NCI-H2171 (cell line): Measurements from ENCODE around the gene KRTAP11-1.
A peak's percentile ranks its signal among the peaks of the same experiment; 100 is the strongest.

Experiments used
- DNase-seq: peaks from one replicate; lab custom pipeline; 2025; lab: John Stamatoyannopoulos, UW

KRTAP11-1 gene, protein sequence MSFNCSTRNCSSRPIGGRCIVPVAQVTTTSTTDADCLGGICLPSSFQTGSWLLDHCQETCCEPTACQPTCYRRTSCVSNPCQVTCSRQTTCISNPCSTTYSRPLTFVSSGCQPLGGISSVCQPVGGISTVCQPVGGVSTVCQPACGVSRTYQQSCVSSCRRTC

DNA sequence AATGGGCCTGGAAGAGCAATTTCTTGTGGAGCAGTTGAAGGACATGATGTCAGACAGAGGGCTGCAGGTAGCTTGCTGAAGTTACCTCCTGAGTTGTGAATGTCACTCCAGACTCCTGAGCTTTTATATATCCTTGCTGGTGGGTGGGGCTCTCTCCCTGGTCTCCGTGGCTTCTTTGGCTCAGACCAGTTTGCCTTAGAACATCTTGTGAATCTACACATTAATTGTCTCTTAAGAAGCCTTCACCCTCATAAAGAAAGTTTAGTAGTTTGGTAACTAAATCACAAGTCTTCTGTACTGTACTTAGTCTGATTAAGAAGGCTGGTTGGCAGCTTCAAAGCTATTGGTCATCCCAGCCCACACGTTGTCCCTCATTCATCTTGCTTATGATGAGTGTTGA, at the start of gene KRTAP11-1:
TSS of gene KRTAP11-1 (minus strand) at position 101 of the 400 bp plus-strand sequence. CDS start at position 45, 56 bp downstream.
- no peak for DNase-seq

DNA sequence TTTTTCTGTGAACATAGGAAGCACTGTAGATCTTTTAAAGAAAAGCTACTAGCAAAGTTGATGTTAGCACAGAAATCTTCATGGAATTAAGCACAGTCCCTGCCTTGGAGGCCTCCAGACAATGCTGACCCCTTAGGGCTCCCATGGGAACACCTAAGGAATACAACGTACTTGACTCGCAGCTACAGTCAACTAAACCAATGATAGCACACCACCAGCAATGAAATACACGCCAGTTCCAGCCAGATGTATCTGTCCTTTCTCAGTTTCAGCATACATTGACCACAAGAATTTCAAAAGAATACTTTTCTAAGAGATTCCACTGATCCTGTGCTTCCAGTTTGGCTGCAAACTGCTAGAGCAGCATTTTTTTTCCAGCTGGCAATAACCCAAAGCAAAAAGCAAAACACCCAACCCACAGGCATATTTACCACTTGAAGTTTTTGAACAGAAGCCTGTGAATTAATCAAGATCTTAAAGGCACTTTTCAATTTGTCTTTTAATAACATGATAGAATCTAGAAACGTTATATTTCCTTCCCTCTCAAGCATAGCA, 42.8 kb upstream of the KRTAP11-1 start:
- DNase-seq, result no peak

DNA sequence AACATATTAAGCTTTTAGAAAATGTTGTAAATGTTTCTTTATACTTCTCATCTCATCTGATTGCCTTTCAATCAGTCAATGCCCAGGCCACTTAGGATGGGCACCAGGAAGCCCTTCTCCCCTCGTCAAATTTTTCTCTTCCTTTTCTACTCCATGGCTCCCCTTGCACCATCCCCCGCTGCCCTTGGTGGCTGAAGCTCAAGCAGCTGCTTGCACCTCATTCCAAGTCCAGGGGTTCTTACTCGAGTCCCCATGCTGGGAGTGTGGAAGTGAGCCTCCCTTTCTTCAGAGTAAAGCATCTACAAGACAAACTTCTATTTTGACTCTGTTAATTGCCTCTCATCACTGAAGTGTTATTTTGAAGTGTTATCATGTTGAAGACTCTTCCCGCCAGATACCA, 39.7 kb upstream of the KRTAP11-1 start:
- DNase-seq, result no peak

DNA sequence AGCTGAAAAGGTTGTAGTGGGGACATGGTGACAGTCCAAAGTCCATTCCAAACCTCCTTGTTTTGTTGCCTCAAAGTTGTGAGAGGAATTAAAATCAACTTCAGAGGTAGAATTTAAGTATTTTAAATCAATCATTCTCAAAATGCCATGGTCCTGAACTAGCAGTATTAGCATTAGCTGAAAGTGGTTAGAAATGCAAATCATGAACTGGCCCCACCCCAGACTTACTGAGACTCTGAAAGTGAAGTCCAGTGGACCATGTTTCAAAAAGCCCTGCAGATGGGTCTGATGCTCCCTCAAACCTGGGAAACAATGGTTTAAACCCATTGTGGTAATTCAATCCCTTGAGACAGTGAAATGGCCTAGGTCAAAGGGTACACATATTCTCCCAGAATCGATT, 36.2 kb upstream of the KRTAP11-1 start:
- no peak for DNase-seq

DNA sequence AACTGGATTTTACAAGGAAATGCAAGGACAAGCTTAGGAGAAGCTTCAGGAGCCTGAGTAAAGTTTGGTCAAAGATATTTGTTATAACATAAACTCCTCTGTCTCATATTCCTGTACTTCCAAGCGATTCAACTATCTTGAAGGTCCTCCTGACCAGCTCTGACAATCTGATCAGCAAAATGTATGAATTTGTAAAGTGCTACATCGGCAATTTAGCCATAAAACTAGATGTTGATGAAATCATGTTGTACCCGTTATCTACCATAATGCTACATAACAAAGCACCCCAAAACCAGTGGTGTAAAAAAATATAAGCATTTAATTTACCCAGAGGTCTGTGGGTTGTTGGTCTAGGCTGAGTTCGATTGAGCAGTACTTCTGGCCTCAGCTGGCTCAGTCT, 19.5 kb upstream of the KRTAP11-1 start:
- no peak for DNase-seq

DNA sequence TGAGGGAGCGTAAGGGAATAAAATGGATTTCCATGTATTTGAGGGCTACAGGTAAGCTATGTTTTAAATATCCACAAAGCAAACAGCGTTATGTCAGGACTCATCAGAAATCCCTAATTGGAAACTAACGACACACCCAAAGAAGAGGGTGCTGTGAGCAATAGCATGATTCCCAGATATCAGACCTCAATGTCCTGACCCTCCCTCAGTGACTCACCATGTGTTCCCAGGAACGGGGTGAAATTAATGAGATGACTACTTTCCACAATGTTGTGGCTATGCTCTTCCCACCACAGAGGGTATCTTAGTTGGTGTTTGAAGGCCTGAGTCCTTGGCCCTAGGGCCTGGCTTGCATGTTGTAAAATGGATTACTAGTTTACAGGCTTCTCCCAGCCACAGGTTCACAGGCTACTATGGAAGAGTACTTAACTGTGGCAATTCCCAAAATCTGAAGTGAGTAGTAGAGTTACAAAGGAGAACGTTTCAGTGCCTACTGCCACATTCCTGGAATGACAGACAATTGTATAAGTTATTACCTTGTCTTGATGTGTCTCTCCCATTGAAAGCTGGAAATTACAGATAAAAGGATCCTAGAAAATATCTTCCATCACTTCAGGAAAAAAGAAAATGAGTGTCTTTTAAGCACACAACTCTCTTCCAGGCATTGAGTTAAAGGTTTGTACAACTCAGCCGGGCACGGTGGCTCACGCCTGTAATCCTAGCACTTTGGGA, 1.7 kb upstream of the KRTAP11-1 start:
- no peak for DNase-seq

DNA sequence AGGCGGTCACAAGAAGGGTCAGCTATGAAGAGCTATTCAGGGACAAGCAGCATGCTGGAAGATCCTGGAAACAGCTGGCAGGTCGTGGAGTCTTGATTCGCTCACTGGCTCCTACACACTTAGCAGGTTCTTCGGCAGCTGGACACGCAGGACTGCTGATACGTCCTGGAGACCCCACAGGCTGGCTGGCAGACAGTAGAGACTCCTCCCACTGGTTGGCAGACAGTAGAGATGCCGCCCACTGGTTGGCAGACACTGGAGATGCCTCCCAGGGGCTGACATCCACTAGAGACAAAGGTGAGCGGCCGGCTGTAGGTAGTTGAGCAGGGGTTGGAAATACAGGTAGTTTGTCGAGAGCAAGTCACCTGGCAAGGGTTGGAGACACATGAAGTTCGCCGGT, 466 bp downstream of the KRTAP11-1 start:
- no peak for DNase-seq

DNA sequence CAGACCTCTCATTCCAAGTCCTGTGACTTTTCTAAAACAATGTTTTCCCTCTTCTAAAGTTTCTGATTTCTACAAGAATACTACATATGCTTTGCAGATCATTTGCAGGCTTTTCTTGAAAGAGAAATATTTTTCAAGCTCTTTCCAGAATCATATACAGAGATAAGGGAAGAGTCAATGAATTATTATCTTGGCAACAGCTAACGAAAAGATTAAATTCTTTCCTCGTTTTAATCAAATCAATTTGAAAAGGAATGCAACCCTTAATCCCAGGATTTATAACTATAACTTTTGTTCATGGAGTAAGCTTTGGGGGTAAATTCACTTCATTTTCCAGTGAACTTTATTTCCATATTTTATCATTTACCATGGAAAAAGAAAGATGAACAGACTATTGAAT, 6.9 kb downstream of the KRTAP11-1 start:
- no peak for DNase-seq

DNA sequence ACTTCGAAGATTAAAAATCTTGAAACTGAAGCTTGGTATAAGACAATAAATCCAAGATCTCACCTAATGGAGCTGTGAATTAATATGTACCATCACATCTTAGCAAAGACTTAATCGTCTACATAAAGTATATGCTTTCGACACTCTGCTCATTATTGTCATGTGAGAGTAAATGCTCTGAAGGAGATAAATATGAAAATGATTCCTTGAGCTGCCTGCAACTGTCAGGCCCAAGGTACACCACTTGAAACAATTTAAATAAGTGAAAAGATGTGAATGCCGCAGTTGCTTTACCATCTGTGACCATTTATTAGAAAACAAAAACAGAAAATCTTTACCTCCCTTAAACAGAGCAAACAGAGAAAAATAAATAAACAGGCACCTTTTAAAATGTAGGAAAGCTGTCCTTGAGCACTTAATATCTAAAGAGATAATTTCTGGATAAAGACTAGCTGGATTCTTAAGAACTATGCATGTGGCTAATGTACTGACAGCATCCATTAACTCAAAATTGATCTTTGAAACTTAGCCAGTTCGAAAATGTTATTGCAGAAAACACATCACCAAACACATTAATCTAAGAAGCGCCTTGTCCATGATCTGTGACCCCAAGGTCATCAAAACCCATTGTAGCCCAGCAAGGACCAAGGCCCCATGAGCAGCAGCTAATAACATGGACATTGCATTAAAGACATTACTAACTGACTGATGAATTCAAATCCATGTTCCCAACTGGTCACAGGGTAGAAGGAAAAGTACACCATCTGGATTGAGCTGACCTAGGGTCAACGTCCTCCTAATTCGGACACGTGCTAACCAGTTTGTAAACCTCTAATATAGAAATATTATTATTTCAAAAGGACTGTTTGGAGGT, 33.5 kb downstream of the KRTAP11-1 start:
- DNase-seq, result no peak

DNA sequence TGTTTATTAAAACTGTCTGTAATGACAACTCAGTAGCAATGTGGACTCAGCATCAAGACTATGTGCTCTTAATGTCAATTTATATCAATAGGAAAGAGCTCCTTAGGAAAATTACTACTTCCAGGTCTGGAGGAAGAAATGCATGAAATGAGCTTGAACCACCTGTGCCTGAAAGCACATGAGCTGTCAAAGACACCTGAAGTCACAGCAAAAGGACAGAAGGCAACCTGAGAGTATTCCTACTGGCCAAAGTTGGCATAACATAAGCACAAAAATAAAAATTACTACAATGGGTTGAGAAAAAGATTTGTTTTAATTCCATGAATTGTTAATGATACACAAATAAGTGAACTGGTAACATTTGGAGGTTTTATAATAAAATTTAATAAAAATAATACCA, 38.4 kb downstream of the KRTAP11-1 start:
- no peak for DNase-seq

DNA sequence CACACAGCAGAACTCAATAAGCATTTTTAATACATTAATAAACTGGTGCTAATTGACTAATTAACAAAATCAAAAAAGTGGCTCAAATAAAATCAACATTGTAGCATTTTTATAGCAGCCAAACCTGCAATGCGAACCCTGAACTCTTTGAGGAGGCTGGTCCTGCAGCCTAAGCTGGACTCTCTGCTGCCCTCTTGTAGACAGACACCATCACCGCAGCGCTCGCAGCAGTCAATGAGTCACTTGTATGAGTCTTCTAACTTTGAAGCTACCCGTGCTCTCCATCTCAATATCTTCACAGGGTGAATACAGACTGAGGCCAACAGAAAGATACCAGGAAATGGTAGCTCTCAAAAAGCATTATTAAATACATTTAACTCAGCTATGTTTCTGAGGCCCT, 42.1 kb downstream of the KRTAP11-1 start:
- DNase-seq, result peak; percentile 2

DNA sequence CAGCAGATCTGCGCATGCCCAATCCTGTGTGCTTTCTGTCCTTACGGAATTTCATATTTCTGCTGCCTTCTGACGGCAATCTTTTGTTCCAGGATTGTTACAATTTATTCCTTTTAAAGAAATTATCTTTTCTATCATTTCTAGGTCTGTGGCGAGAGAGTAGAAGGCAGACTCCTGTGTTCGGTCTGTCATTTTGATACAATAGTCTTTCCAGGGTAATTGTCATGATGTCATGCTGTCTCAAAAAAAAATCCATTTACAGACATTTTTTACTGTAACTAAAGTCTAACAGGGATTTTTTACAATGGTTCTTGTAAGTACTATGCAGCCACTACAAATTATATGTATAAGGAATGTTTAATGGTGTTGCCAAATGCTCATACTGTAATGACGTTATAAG, 42.8 kb downstream of the KRTAP11-1 start:
- DNase-seq, result no peak

DNA sequence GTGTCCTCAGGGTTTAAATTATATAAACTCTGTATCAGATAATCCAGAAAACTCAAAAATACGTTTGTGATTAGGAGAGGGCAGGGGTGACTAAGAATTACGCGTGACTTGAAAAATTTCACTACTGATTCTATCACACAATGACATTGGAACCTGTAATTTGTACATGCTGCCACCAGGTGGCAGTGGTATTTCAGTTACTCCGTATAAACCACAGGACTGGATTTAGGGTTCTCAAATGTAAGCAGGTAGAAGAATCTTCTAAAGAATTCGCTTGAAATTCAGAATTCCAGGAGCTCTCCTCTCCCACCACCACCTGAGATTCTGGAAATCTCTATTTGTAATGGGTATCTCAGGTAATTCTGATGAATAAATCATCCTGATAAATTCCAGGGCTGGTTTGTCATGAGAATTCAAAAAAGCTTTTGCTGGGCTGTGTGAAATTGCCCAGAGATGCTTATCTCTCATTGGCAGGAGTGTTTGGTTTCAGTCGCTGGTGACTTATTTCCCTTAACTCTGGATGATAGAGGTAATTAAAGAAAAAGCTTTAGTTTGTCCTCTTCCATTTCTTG, 50.1 kb downstream of the KRTAP11-1 start:
- DNase-seq, result no peak
